CD14-positive monocyte (primary cell): ENCODE results near the gene DRAXIN. TPM values are rescaled to one million over a fixed set of nuclear protein-coding genes. Genes with fewer than 3 reads are reported as not detected.

Experiments
- DNase-seq, 3 donors: peaks; one replicate each; pipeline ENCODE4 v3.0.0-alpha.2; 2011 to 2022
- H2AFZ ChIP-seq: 2 replicates; pipeline ENCODE4 v1.6.0; 2012; ENCODE audit warnings: mild to moderate bottlenecking, low read depth, low read length, inconsistent platforms; ENCODE audit not compliant: insufficient read depth, poor library complexity, severe bottlenecking
- H3K27ac ChIP-seq, 2 donors: 1 replicate in 1 of 2; 2 replicates in 1 of 2; pipeline ENCODE4 v1.5.1; 2012 to 2013; ENCODE audit warnings: low read length in 2 of 2, control low read depth in 1 of 2, inconsistent platforms in 1 of 2, low read depth in 1 of 2, mild to moderate bottlenecking in 1 of 2
- H3K27me3 ChIP-seq, 2 donors: one replicate each; pipeline versions ENCODE4 v1.6.0 to v1.6.1; 2011 to 2013; ENCODE audit warnings: low read length in 2 of 2; ENCODE audit not compliant: control insufficient read depth in 2 of 2, insufficient read depth in 2 of 2
- H3K36me3 ChIP-seq, 2 donors: replicated peaks in 1 of 2; 1 replicate in 1 of 2; 2 replicates in 1 of 2; pipeline versions ENCODE4 v1.5.1 to v1.6.1; 2012 to 2013; ENCODE audit warnings: low read length in 2 of 2, control low read depth in 1 of 2, inconsistent platforms in 1 of 2, mild to moderate bottlenecking in 1 of 2; ENCODE audit not compliant: insufficient read depth in 2 of 2, control insufficient read depth in 1 of 2
- H3K4me1 ChIP-seq, 2 donors: 1 replicate in 1 of 2; 2 replicates in 1 of 2; pipeline versions ENCODE4 v1.5.1 to v1.6.1; 2012 to 2013; ENCODE audit warnings: low read length in 2 of 2, control low read depth in 1 of 2, inconsistent platforms in 1 of 2, mild to moderate bottlenecking in 1 of 2, moderate library complexity in 1 of 2; ENCODE audit not compliant: insufficient read depth in 2 of 2, control insufficient read depth in 1 of 2
- H3K4me2 ChIP-seq: replicated peaks from 2 replicates; pipeline ENCODE3; 2012; ENCODE audit warnings: low read length, moderate library complexity, mild to moderate bottlenecking; ENCODE audit not compliant: poor library complexity, severe bottlenecking; ENCODE audit errors: extremely low read depth
- H3K4me3 ChIP-seq, 3 experiments: fragments of 200-600 bp in 1 of 3; sonication (generic) in 1 of 3; replicated peaks in 1 of 3; 1 replicate in 2 of 3; 2 replicates in 1 of 3; pipeline ENCODE4 v1.5.1; 2011 to 2013; ENCODE audit warnings: low read length in 3 of 3, mild to moderate bottlenecking in 3 of 3, control low read depth in 2 of 3, low read depth in 2 of 3, inconsistent platforms in 1 of 3, moderate library complexity in 1 of 3
- H3K79me2 ChIP-seq: 2 replicates; pipeline ENCODE4 v1.6.0; 2012; ENCODE audit warnings: mild to moderate bottlenecking, control low read depth, inconsistent platforms, low read length, moderate library complexity; ENCODE audit not compliant: insufficient read depth
- H3K9ac ChIP-seq: 2 replicates; pipeline ENCODE4 v1.6.0; 2017; ENCODE audit warnings: low read length, mild to moderate bottlenecking; ENCODE audit not compliant: insufficient read depth, poor library complexity, severe bottlenecking
- H3K9me3 ChIP-seq, 2 donors: replicated peaks in 1 of 2; 1 replicate in 1 of 2; 2 replicates in 1 of 2; pipeline versions ENCODE4 v1.5.1 to v1.6.1; 2012 to 2013; ENCODE audit warnings: low read length in 2 of 2, control low read depth in 1 of 2; ENCODE audit not compliant: control insufficient read depth in 1 of 2, insufficient read depth in 1 of 2
- H4K20me1 ChIP-seq: 2 replicates; pipeline ENCODE4 v1.6.0; 2012; ENCODE audit warnings: mild to moderate bottlenecking, low read length, control low read depth, moderate library complexity; ENCODE audit not compliant: insufficient read depth
- H3K27ac Mint-ChIP-seq, 7 donors: one replicate each; pipeline ENCODE4 v1.8.0; 2020; ENCODE audit warnings: mild to moderate bottlenecking in 7 of 7, mixed read lengths in 7 of 7, moderate library complexity in 6 of 7, inconsistent platforms in 2 of 7
- H3K27me3 Mint-ChIP-seq, 3 donors: one replicate each; pipeline ENCODE4 v1.8.0; 2021 to 2022; ENCODE audit warnings: low read depth in 3 of 3, mild to moderate bottlenecking in 3 of 3, mixed read lengths in 3 of 3, moderate library complexity in 3 of 3, inconsistent platforms in 1 of 3
- H3K36me3 Mint-ChIP-seq, 2 donors: one replicate each; pipeline ENCODE4 v1.8.0; 2020; ENCODE audit warnings: mixed read lengths in 2 of 2, inconsistent platforms in 1 of 2, mild to moderate bottlenecking in 1 of 2
- H3K4me1 Mint-ChIP-seq: one replicate; pipeline ENCODE4 v1.8.0; 2020; ENCODE audit warnings: mild to moderate bottlenecking, mixed read lengths
- H3K4me3 Mint-ChIP-seq, 2 donors: one replicate each; pipeline ENCODE4 v1.8.0; 2020; ENCODE audit warnings: mild to moderate bottlenecking in 2 of 2, mixed read lengths in 2 of 2, moderate library complexity in 1 of 2
- H3K9me3 Mint-ChIP-seq, 7 donors: one replicate each; pipeline ENCODE4 v1.8.0; 2020 to 2022; ENCODE audit warnings: mixed read lengths in 7 of 7, mild to moderate bottlenecking in 6 of 7, moderate library complexity in 6 of 7, inconsistent platforms in 2 of 7
- CTCF ChIP-seq: fragments of 200-600 bp; IDR thresholded peaks from one replicate; pipeline ENCODE4 v1.8.0; 2022; ENCODE audit warnings: antibody characterized with exemption, mild to moderate bottlenecking
- WGBS: methylation state at CpG from one replicate; pipeline ENCODE4 v1.1.5; 2013; ENCODE audit warnings: missing lambda C conversion rate; ENCODE audit not compliant: insufficient coverage; 5-methylcytosine and 5-hydroxymethylcytosine counted together
- intact Hi-C, 2 donors: fragments of 100-400 bp; cut with micrococcal nuclease; formaldehyde crosslinking; loops; one replicate each; pipeline versions ENCODE4 v1.15.0 to v1.15.1; 2023
- polyA plus RNA-seq, 3 donors: library from polyadenylated mRNA; depleted of rRNA in 1 of 3; unstranded in 2 of 3; stranded (reverse) in 1 of 3; fragments of 300-500 nt in 2 of 3; fragments of >200 nt in 1 of 3; fragmentation: Illumina TruSeq in 2 of 3; gene quantifications; 1 replicate in 2 of 3; 2 replicates in 1 of 3; pipeline ENCODE4 v1.2.3, GENCODE V29; 2012 to 2021

Gene DRAXIN
- polyA plus RNA-seq, 3 donors: 0.14 to 0.27 (median 0.18) TPM

DNA sequence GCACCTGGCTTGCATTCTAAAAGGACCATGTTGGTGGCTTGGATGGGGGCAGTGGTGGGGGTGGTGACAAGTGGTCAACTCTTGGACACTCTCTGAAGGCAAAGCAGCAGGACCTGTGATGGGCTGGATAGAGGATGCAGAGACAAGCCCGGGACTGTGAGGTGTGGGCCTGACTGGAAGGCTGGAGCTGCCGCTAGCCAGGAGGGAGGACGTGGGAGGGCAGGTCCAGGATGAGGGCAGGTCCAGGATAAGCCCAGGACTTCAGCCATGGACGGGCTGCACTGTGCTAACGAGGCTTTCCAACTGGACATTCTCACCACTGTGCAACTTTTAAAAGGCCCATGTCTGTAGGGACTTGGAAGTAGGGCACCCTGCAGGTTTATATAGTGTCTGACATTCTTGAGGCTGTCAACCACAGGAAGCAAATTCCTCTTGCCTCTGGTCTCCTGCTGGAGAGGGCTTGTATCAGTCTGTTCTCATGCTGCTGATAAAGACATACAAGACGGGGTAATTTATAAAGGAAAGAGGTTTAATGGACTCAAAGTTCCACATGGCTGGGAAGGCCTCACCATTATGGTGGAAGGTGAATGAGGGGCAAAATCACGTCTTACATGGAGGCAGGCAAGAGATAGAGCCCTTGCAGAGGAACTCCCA, 62.2 kb downstream of the DRAXIN start:
- Histone ChIP-seq H2AFZ (no peak overlapping the region), H3K27ac (no peak overlapping the region), H3K4me2 (no peak overlapping the region), H3K4me3 (no peak overlapping the region), H3K27me3 (no peaks in the 10 kb centered on the region), H3K9ac (no peak overlapping the region), H3K4me1 (peaks cover under 1 to 5% of the 10 kb centered on the region in 2 donors), H4K20me1 (peaks cover 39% of the 10 kb centered on the region), H3K36me3 (peaks cover 28 to 30% of the 10 kb centered on the region in 2 donors), H3K79me2 (no peaks in the 10 kb centered on the region), H3K9me3 (no peaks in the 10 kb centered on the region)
- Mint-ChIP-seq H3K4me3 (no peak overlapping the region), H3K27ac (peak overlapping the region in 5 of 7 donors; percentile 14 to 55 (median 44)), H3K36me3 (peaks cover 27 to 29% of the 10 kb centered on the region in 2 donors), H3K9me3 (peaks cover 0 to 2% (median 0%) of the 10 kb centered on the region in 7 donors), H3K4me1 (peaks cover 17% of the 10 kb centered on the region), H3K27me3 (peaks cover 2 to 9% (median 9%) of the 10 kb centered on the region in 3 donors)
- intact Hi-C loops: no loop called here
- TF ChIP-seq CTCF: no peak
- 83% methylated on average over 4 of the region's 7 CpGs for WGBS
- DNase-seq: no peak

DNA sequence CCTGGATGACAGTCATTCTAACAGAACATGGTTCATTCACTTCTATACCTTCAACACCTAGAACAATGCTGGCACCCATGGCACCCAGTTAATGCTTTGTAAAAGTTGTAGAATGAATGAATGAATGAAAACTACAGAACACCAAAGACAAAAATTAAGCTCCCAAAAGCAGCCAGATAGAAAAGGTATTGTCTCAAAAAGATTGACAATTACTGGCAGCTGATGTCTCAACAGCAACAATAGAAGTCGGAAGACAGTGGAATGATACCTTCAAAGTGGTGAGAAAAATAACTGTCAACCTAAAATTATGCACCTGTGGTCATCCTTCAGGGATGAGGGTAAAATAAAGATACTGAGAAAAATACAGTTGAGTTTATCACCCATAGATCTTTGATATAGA, 65.5 kb downstream of the DRAXIN start:
- Histone ChIP-seq H3K27me3 (peaks cover 0 to 11% of the 10 kb centered on the region in 2 donors), H3K9me3 (no peaks in the 10 kb centered on the region), H2AFZ (no peak overlapping the region), H3K79me2 (no peaks in the 10 kb centered on the region), H3K4me2 (no peak overlapping the region), H4K20me1 (peaks cover 6% of the 10 kb centered on the region), H3K36me3 (no peaks in the 10 kb centered on the region), H3K4me1 (peaks cover 3 to 4% of the 10 kb centered on the region in 2 donors), H3K4me3 (no peak overlapping the region), H3K27ac (no peak overlapping the region), H3K9ac (no peak overlapping the region)
- no peak overlapping the region for H3K27ac Mint-ChIP-seq
- WGBS: no CpG with 5 or more reads among the region's 1 CpG
- H3K27me3 Mint-ChIP-seq: peaks cover 12 to 32% (median 13%) of the 10 kb centered on the region in 3 donors
- DNase-seq: no peak
- TF ChIP-seq CTCF: no peak
- H3K9me3 Mint-ChIP-seq: no peaks in the 10 kb centered on the region
- H3K36me3 Mint-ChIP-seq: peaks cover 0 to 1% of the 10 kb centered on the region in 2 donors
- H3K4me1 Mint-ChIP-seq: peaks cover 10% of the 10 kb centered on the region
- no peak overlapping the region for H3K4me3 Mint-ChIP-seq
- intact Hi-C loops: no loop called here
